Activated CD4-positive, alpha-beta T cell treated with anti-CD3 and anti-CD28 coated beads for 24 hours (primary cell): ENCODE data around the gene MGAT4B.

Source experiments
- DNase-seq, 2 donors: peaks; one replicate each; pipeline ENCODE4 v3.0.0-alpha.2; 2020; ENCODE audit warnings: low read depth in 2 of 2

Gene MGAT4B

GRCh38 chr5:179825655-179826182, 19.1 kb upstream of the MGAT4B start:
- DNase-seq: no peak

GRCh38 chr5:179824745-179825112, 18.1 kb upstream of the MGAT4B start:
- no peak for DNase-seq

GRCh38 chr5:179823937-179824744, 17.5 kb upstream of the MGAT4B start:
- DNase-seq: no peak

- no peak for DNase-seq
Observed at GRCh38 chr5:179822444-179822990, 15.9 kb upstream of the MGAT4B start.

- DNase-seq: no peak
Observed at GRCh38 chr5:179822059-179822432, 15.4 kb upstream of the MGAT4B start.

- peak; percentile 74 to 78 for DNase-seq
Observed at GRCh38 chr5:179821298-179822058, 14.8 kb upstream of the MGAT4B start.

- DNase-seq: peak; percentile 65 to 69
Observed at GRCh38 chr5:179820483-179821297, 14.0 kb upstream of the MGAT4B start, which contains the start of gene SQSTM1. TSS of gene SQSTM1 (plus strand) at chr5:179820905. CDS start at chr5:179820937, 32 bp downstream.

- no peak for DNase-seq
Observed at GRCh38 chr5:179820127-179820482, 13.4 kb upstream of the MGAT4B start.

GRCh38 chr5:179819296-179820126, 12.8 kb upstream of the MGAT4B start:
- no peak for DNase-seq

GRCh38 chr5:179818746-179819295, 12.2 kb upstream of the MGAT4B start:
- peak in 1 of 2 donors; percentile 66 for DNase-seq

GRCh38 chr5:179817890-179818745, 11.5 kb upstream of the MGAT4B start:
- DNase-seq: no peak

GRCh38 chr5:179817470-179817840, 10.8 kb upstream of the MGAT4B start:
- no peak for DNase-seq

- no peak for DNase-seq
Observed at GRCh38 chr5:179816796-179817469, 10.3 kb upstream of the MGAT4B start.

GRCh38 chr5:179816401-179816795, 9.7 kb upstream of the MGAT4B start:
- DNase-seq: no peak

GRCh38 chr5:179815491-179816249, 9.0 kb upstream of the MGAT4B start:
- DNase-seq: no peak

GRCh38 chr5:179814090-179814489, 7.4 kb upstream of the MGAT4B start:
- DNase-seq: no peak

GRCh38 chr5:179812997-179813607, 6.4 kb upstream of the MGAT4B start:
- DNase-seq: no peak
